K562 (cell line): ENCODE measurements around the gene HAO2. TPM values are rescaled to one million over a fixed set of nuclear protein-coding genes. Genes with fewer than 3 reads are reported as not detected.

ENCODE experiments used
- ATAC-seq: fragments of 200-7000 bp; cut with Tn5 transposase; 3 replicates; pipeline ENCODE4 v1.9.1; 2020; ENCODE audit warnings: moderate library complexity
- BruUV-seq: library from RNA; stranded (reverse); fragments of 400-500 nt; replicated peaks from 2 replicates; lab custom pipeline; 2021; lab: Mats Ljungman, UMichigan
- CTCF ChIA-PET: fragments of 300-600 bp; formaldehyde crosslinking; extraction: SDS; loops from one replicate; lab custom pipeline; 2021; ENCODE audit warnings: low intra/inter-chr PET ratio; lab: Yijun Ruan, JAX
- POLR2A ChIA-PET: fragments of 300-600, 350-650 bp; sonication (Branson Sonifier 250); formaldehyde crosslinking; extraction: SDS; loops from one replicate; lab custom pipeline; 2021; ENCODE audit warnings: antibody characterized with exemption, inconsistent platforms; lab: Yijun Ruan, JAX
- DNase-seq, 4 experiments: peaks; one replicate each; pipeline versions ENCODE4 v3.0.0 to v3.0.0-alpha.2; 2011 to 2018; ENCODE audit warnings: low spot score in 3 of 4, mixed read lengths in 3 of 4; ENCODE audit errors: extremely low read depth in 1 of 4
- FAIRE-seq: peaks from 2 replicates; lab custom pipeline; 2011; peaks lifted over from hg19 to GRCh38; lab: Jason Lieb, UNC
- H2AFZ ChIP-seq: 2 replicates; pipeline ENCODE4 v1.6.0; 2011; ENCODE audit warnings: low read depth, low read length, control low read depth, inconsistent platforms
- H3K27ac ChIP-seq: fragments of 200-600 bp; 3 replicates; pipeline ENCODE4 v1.8.0; 2011; ENCODE audit warnings: low read depth, mild to moderate bottlenecking, control low read depth, inconsistent platforms, low read length, moderate library complexity, mixed read lengths; ENCODE audit errors: extremely low read depth
- H3K27me3 ChIP-seq, 2 experiments: fragments of 300-600 bp in 1 of 2; 2 replicates in 1 of 2; 3 replicates in 1 of 2; pipeline versions ENCODE4 v1.6.0 to v1.8.0; 2011; ENCODE audit warnings: inconsistent platforms in 2 of 2, low read length in 2 of 2, mild to moderate bottlenecking in 1 of 2, mixed read lengths in 1 of 2, moderate library complexity in 1 of 2; ENCODE audit not compliant: control insufficient read depth in 2 of 2, insufficient read depth in 2 of 2
- H3K36me3 ChIP-seq: fragments of 300-600 bp; 3 replicates; pipeline ENCODE4 v1.8.0; 2011; ENCODE audit warnings: mild to moderate bottlenecking, low read length, inconsistent platforms; ENCODE audit not compliant: control insufficient read depth, insufficient read depth
- H3K4me1 ChIP-seq, 2 experiments: fragments of 200-600 bp in 1 of 2; replicated peaks in 1 of 2; 2 replicates in 1 of 2; 3 replicates in 1 of 2; pipeline versions ENCODE4 v1.5.1 to v1.8.0; 2011; ENCODE audit warnings: inconsistent platforms in 2 of 2, low read length in 2 of 2, mild to moderate bottlenecking in 1 of 2, mixed read lengths in 1 of 2, moderate library complexity in 1 of 2; ENCODE audit not compliant: control insufficient read depth in 2 of 2, insufficient read depth in 2 of 2
- H3K4me2 ChIP-seq: 2 replicates; pipeline ENCODE4 v1.6.1; 2011; ENCODE audit warnings: low read length, control low read depth, inconsistent platforms, mixed read lengths; ENCODE audit not compliant: insufficient read depth
- H3K4me3 ChIP-seq: fragments of 200-600 bp; sonication (generic), shearing (Covaris generic); 2 replicates; pipeline ENCODE4 v1.5.1; 2016; ENCODE audit warnings: control low read depth, inconsistent platforms
- H3K79me2 ChIP-seq: fragments of 200-600 bp; 3 replicates; pipeline ENCODE4 v1.8.0; 2011; ENCODE audit warnings: low read length, inconsistent platforms; ENCODE audit not compliant: control insufficient read depth, insufficient read depth
- H3K9ac ChIP-seq, 2 experiments: 2 replicates each; pipeline versions ENCODE4 v1.6.0 to v1.6.1; 2011; ENCODE audit warnings: low read depth in 2 of 2, low read length in 2 of 2, control low read depth in 1 of 2, inconsistent platforms in 1 of 2, mild to moderate bottlenecking in 1 of 2, mixed read lengths in 1 of 2; ENCODE audit not compliant: insufficient read depth in 1 of 2
- H3K9me1 ChIP-seq: one replicate; pipeline ENCODE4 v1.6.0; 2011; ENCODE audit warnings: inconsistent platforms, mild to moderate bottlenecking, low read length, moderate library complexity; ENCODE audit not compliant: control insufficient read depth, insufficient read depth
- H3K9me3 ChIP-seq: replicated peaks from 2 replicates; pipeline ENCODE4 v1.5.1; 2011; ENCODE audit warnings: low read depth, low read length, inconsistent platforms; ENCODE audit not compliant: control insufficient read depth, insufficient read depth
- H4K20me1 ChIP-seq: replicated peaks from 2 replicates; pipeline ENCODE4 v1.6.1; 2011; ENCODE audit warnings: low read length, inconsistent platforms, mixed read lengths; ENCODE audit not compliant: control insufficient read depth, insufficient read depth
- C11orf30 ChIP-seq: fragments of 450-650 bp; IDR thresholded peaks from 2 replicates; pipeline ENCODE4 v1.6.1; 2016; ENCODE audit warnings: low read depth, mild to moderate bottlenecking
- DPF2 ChIP-seq: fragments of 450-650 bp; IDR thresholded peaks from 2 replicates; pipeline ENCODE4 v1.6.1; 2016
- ERF ChIP-seq: fragments of 450-650 bp; formaldehyde crosslinking; IDR thresholded peaks from 2 replicates; pipeline ENCODE4 v1.4.0; 2020; ENCODE audit warnings: mild to moderate bottlenecking, mixed read lengths
- KLF1 ChIP-seq: fragments of 450-650 bp; IDR thresholded peaks from 2 replicates; pipeline ENCODE4 v1.6.1; 2016; ENCODE audit warnings: missing genetic modification characterization, missing compliant biosample characterization
- LARP7 ChIP-seq: fragments of 450-650 bp; IDR thresholded peaks from 2 replicates; pipeline ENCODE4 v1.6.1; 2016
- MAFF ChIP-seq: IDR thresholded peaks from 2 replicates; pipeline ENCODE4 v1.6.1; 2012; ENCODE audit warnings: low read length, improper control_type of control experiment
- NR2F6 ChIP-seq: fragments of 450-650 bp; formaldehyde crosslinking; IDR thresholded peaks from 2 replicates; pipeline ENCODE4 v1.4.0; 2020; ENCODE audit warnings: mild to moderate bottlenecking
- PPARD ChIP-seq: fragments of 250-450 bp; sonication (Bioruptor Pico); IDR thresholded peaks from 2 replicates; pipeline ENCODE4 v1.8.0; 2022; ENCODE audit warnings: inconsistent platforms, mild to moderate bottlenecking, moderate library complexity
- RBM39 ChIP-seq: fragments of 200-400 bp; formaldehyde crosslinking; optimal IDR thresholded peaks from 2 replicates; pipeline ENCODE3; 2018; ENCODE audit warnings: low read depth, low read length
- RFX1 ChIP-seq: fragments of 450-650 bp; IDR thresholded peaks from 2 replicates; pipeline ENCODE4 v1.6.1; 2016; ENCODE audit warnings: mild to moderate bottlenecking, moderate library complexity
- WGBS: fragments of 100-300 bp; shearing (Covaris generic); methylation state at CpG from one replicate; pipeline ENCODE4 v1.1.6; 2016; ENCODE audit warnings: low coverage, mixed read lengths; ENCODE audit not compliant: insufficient coverage; ENCODE audit errors: missing lambda C conversion rate; 5-methylcytosine and 5-hydroxymethylcytosine counted together
- in situ Hi-C: fragments of 300-500 bp; cut with MboI; formaldehyde crosslinking; loops from 4 replicates; pipeline ENCODE4 v1.15.0; 2018; ENCODE audit warnings: inconsistent platforms, mixed read lengths
- intact Hi-C: fragments of 100-400 bp; cut with micrococcal nuclease; formaldehyde crosslinking; loops from 2 replicates; pipeline ENCODE4 v1.14.2; 2022
- polyA plus RNA-seq, 8 experiments: library from polyadenylated mRNA; depleted of rRNA in 4 of 8; stranded (reverse) in 5 of 8; unstranded in 3 of 8; fragments of >200 nt; fragmentation: Nextera tagmentation in 2 of 8; fragmentation: Illumina TruSeq in 1 of 8; extraction: Ambion mirVana in 2 of 8; extraction: Trizol in 1 of 8; gene quantifications; 2 replicates each; pipeline versions ENCODE4 v1.2.1 to v1.2.3, GENCODE V29; 2011 to 2014; ENCODE audit warnings: inconsistent platforms in 1 of 8, missing spikeins in 1 of 8
- total RNA-seq, 7 experiments: library from RNA; depleted of rRNA in 6 of 7; stranded (reverse); fragments of >200 nt in 6 of 7; fragmentation: Illumina TruSeq in 2 of 7; extraction: Trizol in 2 of 7; gene quantifications; 2 replicates each; pipeline versions ENCODE4 v1.2.1 to v1.2.3, GENCODE V29; 2011 to 2021; ENCODE audit warnings: low replicate concordance in 1 of 7
- TF ChIP-seq, protein P1 (sequence below), 2 experiments: fragments of 250-450 bp in 1 of 2; fragments of 450-650 bp in 1 of 2; sonication (Bioruptor Pico) in 1 of 2; IDR thresholded peaks; 2 replicates each; pipeline versions ENCODE4 v1.6.1 to v1.8.0; 2016 to 2021; ENCODE audit warnings: mild to moderate bottlenecking in 2 of 2, moderate library complexity in 2 of 2, missing compliant biosample characterization in 1 of 2, missing genetic modification characterization in 1 of 2

Gene HAO2
- total and polyA plus RNA-seq, 9 of the 15 experiments (the other 6 are each of a cell fraction or from before 2014, with no cell fraction given): not detected

DNA sequence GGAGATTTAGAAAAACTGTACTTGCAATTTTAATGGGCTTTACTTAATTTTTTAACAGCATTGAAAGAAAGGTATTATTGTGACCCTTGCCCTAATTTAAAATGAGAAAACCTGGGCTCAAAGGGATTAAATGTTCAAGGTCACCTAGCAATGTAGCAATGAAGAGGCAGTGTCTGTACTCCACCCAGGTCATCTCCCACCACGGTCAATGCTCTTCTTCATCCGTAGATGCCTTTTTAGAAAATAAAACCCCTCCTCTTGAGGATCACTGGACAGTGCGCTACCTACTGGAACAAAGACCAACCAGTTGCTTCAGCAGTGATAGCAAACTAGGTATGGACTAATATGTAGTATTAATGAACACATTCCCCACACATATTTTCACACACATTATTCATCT, 29.8 kb upstream of the HAO2 start:
- no peak for DNase-seq
- H3K27ac ChIP-seq: no peak overlapping the region
- CTCF ChIA-PET: no interaction called here
- no peak for ATAC-seq
- TF ChIP-seq C11orf30: no peak
- no peak for TF ChIP-seq RBM39
- no peak for TF ChIP-seq PPARD (CRISPR knock-in tag)
- no peak for TF ChIP-seq RFX1
- TF ChIP-seq, all 486 proteins: peak for 0
- no peak overlapping the region for H2AFZ ChIP-seq
- no TSS peak for BruUV-seq
- no peak overlapping the region for H3K4me2 ChIP-seq
- POLR2A ChIA-PET: no interaction called here
- no peaks in the 10 kb centered on the region for H4K20me1 ChIP-seq
- FAIRE-seq: no peak
- no peak overlapping the region for H3K9ac ChIP-seq
- no peaks in the 10 kb centered on the region for H3K9me1 ChIP-seq
- no peaks in the 10 kb centered on the region for H3K79me2 ChIP-seq
- no peak overlapping the region for H3K4me3 ChIP-seq
- H3K36me3 ChIP-seq: no peaks in the 10 kb centered on the region
- intact Hi-C loops (no loop called here), in situ Hi-C loops (no loop called here)
- H3K9me3 ChIP-seq: no peaks in the 10 kb centered on the region
- WGBS: 0% methylated on average over 3 of the region's 3 CpGs
- H3K27me3 ChIP-seq: no peaks in the 10 kb centered on the region; a peak in 2 of 5 replicates
- no peaks in the 10 kb centered on the region for H3K4me1 ChIP-seq

DNA sequence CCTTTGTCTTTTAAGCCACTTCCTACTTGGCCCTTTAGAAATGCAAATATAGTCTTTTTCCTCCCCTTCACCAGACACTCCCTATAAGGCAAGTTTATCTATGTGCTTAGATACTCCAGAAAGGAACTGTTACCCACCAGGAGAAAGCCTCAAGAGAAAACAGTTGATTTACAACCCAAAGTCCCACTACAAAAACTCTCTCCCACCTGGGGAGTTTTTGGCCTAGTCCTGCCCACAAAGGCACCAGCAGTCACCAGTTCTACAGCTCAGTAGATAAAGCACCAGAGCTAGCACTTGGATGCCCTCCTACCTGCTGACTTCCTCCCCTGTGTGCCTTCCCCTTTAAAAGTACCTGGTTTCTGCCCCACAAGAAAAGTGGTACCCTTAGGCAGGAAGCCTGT, 27.7 kb upstream of the HAO2 start:
- DNase-seq: no peak
- H3K4me2 ChIP-seq: no peak overlapping the region
- no peak for ATAC-seq
- no peaks in the 10 kb centered on the region for H3K9me3 ChIP-seq
- no peak overlapping the region for H3K27ac ChIP-seq
- H2AFZ ChIP-seq: no peak overlapping the region
- no peaks in the 10 kb centered on the region for H3K79me2 ChIP-seq
- H4K20me1 ChIP-seq: no peaks in the 10 kb centered on the region
- no peak overlapping the region for H3K9ac ChIP-seq
- CTCF ChIA-PET: interaction anchor here (0.6 kb wide), 1 partner anchor 27 kb away, joined by 3 read pairs; no protein-coding TSS in a partner anchor
- in situ Hi-C loops (no loop called here), intact Hi-C loops (no loop called here)
- no TSS peak for BruUV-seq
- no peaks in the 10 kb centered on the region for H3K36me3 ChIP-seq
- H3K4me3 ChIP-seq: no peak overlapping the region
- no peak for FAIRE-seq
- H3K27me3 ChIP-seq: no peaks in the 10 kb centered on the region
- no peaks in the 10 kb centered on the region for H3K9me1 ChIP-seq
- no peak for TF ChIP-seq KLF1 (tag)
- no peak for TF ChIP-seq NR2F6 (CRISPR knock-in tag)
- TF ChIP-seq DPF2: no peak
- TF ChIP-seq MAFF: no peak
- no peak for TF ChIP-seq ERF (CRISPR knock-in tag)
- TF ChIP-seq, protein P1, sequence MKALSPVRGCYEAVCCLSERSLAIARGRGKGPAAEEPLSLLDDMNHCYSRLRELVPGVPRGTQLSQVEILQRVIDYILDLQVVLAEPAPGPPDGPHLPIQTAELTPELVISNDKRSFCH (CRISPR knock-in tag; IDR thresholded peaks at IDR 0.05): no peak
- TF ChIP-seq, protein P1 (tag; IDR thresholded peaks at IDR 0.05): no peak
- no peak for TF ChIP-seq LARP7
- H3K4me1 ChIP-seq: no peaks in the 10 kb centered on the region
- POLR2A ChIA-PET: no interaction called here
